ENCODE measurements around the gene DUS2. TPM values are rescaled to one million over a fixed set of nuclear protein-coding genes. Genes with fewer than 3 reads are reported as not detected.

Gene DUS2
- total and polyA plus RNA-seq, 8 donors, result 2.7 to 6.2 (median 4.5) TPM

DNA sequence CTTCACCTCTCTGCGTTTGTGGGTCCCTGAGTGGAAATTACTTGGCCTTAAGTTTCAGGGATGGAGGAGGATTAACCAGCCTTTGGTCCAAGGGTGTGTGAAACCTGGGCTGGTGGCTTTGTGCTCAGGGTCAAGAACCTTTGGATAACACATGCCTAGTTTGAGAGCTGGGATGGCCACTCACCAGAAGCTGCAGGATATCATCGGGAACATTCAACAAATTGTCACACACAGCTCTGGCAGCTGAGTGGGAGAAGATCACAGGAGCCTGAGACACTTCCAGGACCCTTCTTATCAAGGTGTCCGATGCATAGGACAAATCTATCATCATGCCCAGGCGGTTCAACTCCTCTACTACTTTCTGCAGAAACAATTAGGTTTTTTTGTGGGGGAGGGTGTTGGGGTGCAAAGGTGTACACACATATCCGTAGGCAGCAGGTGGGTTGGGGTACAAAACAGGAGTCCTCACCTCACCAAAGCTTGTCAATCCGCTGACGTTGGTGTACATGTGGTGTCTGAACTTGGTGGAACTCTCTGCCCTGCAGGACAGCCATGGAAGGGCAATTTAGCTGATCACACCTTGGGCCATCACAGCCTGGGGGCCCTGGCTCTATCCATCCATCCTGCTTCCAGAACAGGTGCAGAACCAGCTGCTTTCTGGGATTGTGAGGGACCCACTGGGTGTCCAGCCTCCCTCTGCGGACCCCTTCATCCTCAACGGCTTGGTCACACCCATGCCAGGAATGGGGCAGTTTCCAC lies 45.4 kb upstream of the DUS2 start:
- no peak for FAIRE-seq
- 67 to 70% methylated on average over 9 of the region's 9 CpGs for WGBS, 2 donors
- no peak overlapping the region for H3K27ac ChIP-seq
- ATAC-seq, result no peak
- H3K36me3 ChIP-seq, result no peaks in the 10 kb centered on the region
- no peaks in the 10 kb centered on the region for H3K4me1 ChIP-seq
- intact Hi-C loops (cut with DNase I), result no loop called here
- H3K27me3 ChIP-seq, result no peaks in the 10 kb centered on the region
- DNase-seq, result no peak
- TF ChIP-seq, protein P1, sequence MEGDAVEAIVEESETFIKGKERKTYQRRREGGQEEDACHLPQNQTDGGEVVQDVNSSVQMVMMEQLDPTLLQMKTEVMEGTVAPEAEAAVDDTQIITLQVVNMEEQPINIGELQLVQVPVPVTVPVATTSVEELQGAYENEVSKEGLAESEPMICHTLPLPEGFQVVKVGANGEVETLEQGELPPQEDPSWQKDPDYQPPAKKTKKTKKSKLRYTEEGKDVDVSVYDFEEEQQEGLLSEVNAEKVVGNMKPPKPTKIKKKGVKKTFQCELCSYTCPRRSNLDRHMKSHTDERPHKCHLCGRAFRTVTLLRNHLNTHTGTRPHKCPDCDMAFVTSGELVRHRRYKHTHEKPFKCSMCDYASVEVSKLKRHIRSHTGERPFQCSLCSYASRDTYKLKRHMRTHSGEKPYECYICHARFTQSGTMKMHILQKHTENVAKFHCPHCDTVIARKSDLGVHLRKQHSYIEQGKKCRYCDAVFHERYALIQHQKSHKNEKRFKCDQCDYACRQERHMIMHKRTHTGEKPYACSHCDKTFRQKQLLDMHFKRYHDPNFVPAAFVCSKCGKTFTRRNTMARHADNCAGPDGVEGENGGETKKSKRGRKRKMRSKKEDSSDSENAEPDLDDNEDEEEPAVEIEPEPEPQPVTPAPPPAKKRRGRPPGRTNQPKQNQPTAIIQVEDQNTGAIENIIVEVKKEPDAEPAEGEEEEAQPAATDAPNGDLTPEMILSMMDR (IDR thresholded peaks at IDR 0.05), result no peak
- H3K9me3 ChIP-seq, result no peaks in the 10 kb centered on the region
- no peak overlapping the region for H3K4me3 ChIP-seq

DNA sequence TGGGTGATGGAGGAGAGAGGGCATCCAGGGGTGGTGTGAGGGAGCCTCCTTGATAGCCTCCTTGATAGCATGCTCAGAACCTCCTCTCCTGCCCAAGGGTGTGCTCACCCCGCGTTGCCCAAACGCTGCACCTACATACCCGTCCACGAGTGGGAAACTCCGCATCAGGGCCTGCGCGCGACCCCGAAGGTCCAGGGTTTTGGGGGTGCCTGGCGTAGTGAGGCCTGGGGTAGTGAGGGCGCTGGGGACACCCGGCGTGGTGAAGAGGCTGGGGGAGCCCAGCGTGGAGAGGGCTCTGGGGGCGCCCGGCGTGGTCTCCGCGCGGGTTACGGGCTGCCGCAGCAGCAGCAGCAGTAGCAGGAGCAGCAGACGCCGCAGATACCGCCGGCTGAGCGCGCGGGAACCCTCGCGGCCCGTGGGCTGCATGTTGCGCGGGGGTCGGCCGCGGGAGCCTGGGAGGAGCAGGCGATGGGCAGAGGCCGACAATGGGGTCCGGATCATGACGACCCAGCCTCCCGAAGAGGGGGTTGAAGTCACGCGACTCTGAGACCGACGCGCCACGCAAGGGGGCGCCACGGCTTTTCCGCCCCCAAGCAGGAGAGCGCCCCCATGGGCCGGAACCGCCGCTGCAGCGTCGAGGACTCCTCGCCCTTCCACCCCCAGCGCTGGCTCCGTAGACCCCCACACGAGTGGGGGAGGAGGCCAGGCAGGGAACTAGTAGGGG lies 43.0 kb upstream of the DUS2 start, which contains the start of gene DPEP3:
DPEP3 (minus strand) TSS at position 545 of the 724 bp plus-strand sequence; CDS start at position 426, 119 bp downstream.
- Histone ChIP-seq H3K27ac (no peak within 1 kb of the TSS), H3K36me3 (no peaks in the 10 kb centered on the region), H3K4me3 (no peak within 1 kb of the TSS), H3K27me3 (no peaks in the 10 kb centered on the region), H3K4me1 (peaks cover 0 to 4% (median 0%) of the 10 kb centered on the region in 3 donors), H3K9me3 (no peaks in the 10 kb centered on the region)
- FAIRE-seq (no peak), DNase-seq (no peak), ATAC-seq (no peak)
- 50 to 70% methylated on average over 38 to 62 of the region's 62 CpGs for WGBS, 2 donors
- TF ChIP-seq, protein P1 (IDR thresholded peaks at IDR 0.05), result no peak
- intact Hi-C loops (cut with DNase I), result loop anchor here in 1 of 3 donors (10.0 kb wide), 1 partner anchor 255 kb away; the partner anchor contains the start of gene ESRP2

DNA sequence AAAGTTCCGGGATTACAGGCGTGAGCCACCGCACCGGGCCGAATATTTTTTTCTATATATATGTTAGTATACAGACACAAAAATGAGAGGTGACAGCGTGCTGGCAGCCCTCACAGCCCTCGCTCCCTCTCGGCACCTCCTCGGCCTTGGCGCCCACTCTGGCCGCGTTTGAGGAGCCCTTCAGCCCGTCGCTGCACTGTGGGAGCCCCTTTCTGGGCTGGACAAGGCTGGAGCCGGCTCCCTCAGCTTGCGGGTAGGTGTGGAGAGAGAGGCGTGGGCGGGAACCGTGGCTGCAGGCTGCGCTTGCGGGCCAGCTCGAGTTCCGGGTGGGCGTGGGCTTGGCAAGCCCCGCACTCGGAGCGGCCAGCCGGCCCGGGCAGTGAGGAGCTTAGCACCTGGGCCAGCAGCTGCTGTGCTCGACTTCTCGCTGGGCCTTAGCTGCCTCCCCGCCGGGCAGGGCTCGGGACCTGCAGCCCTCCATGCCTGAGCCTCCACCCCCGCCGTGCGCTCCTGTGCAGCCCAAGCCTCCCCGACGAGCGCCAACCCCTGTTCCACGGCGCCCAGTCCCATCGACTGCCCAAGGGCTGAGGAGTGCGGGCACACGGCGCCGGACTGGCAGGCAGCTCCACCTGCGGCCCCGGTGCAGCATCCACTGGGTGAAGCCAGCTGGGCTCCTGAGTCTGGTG lies 40.9 kb upstream of the DUS2 start:
- no peaks in the 10 kb centered on the region for H3K27me3 ChIP-seq
- intact Hi-C loops (cut with DNase I), result loop anchor here in 1 of 3 donors (10.0 kb wide), 1 partner anchor 253 kb away; the partner anchor contains the start of gene ESRP2
- no peak for FAIRE-seq
- H3K4me1 ChIP-seq, result peaks cover 0 to 5% (median 0%) of the 10 kb centered on the region in 3 donors
- TF ChIP-seq, protein P1 (IDR thresholded peaks at IDR 0.05), result no peak
- ATAC-seq, result no peak
- 90 to 93% methylated on average over 48 to 49 of the region's 49 CpGs for whole genome bisulfite sequencing, 2 donors
- H3K36me3 ChIP-seq, result no peaks in the 10 kb centered on the region
- peak in 1 of 6 donors; percentile 58 for DNase-seq
- H3K9me3 ChIP-seq, result no peaks in the 10 kb centered on the region
- no peak overlapping the region for H3K27ac ChIP-seq
- H3K4me3 ChIP-seq, result no peak overlapping the region

DNA sequence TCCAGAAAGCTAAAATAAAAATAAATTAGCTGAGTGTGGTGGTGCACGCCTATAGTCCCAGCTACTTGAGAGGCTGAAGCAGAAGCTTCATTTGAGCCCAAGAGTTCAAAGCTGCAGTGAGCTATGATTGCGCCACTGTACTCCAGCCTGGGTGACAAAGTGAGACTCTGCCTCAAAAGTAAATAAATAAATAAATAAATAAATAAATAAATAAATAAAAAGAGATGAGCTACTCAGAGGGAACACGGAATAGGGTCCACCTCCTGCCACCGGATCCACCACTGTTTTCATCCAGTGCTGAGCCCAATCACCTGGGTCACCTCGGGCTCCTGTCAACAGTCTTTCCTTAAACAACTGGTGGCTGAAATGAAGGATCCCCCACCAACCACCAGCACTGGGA lies 36.1 kb upstream of the DUS2 start:
- no peak overlapping the region for H3K4me3 ChIP-seq
- no peaks in the 10 kb centered on the region for H3K9me3 ChIP-seq
- H3K27me3 ChIP-seq, result no peaks in the 10 kb centered on the region
- FAIRE-seq (no peak), DNase-seq (no peak), ATAC-seq (no peak)
- H3K4me1 ChIP-seq, result peaks cover 0 to 5% (median 0%) of the 10 kb centered on the region in 3 donors
- H3K27ac ChIP-seq, result no peak overlapping the region
- intact Hi-C loops (cut with DNase I), result loop anchor here in 1 of 3 donors (10.0 kb wide), 1 partner anchor 248 kb away; the partner anchor contains the start of gene ESRP2
- no peaks in the 10 kb centered on the region for H3K36me3 ChIP-seq
- TF ChIP-seq, protein P1 (IDR thresholded peaks at IDR 0.05), result no peak
- WGBS, 2 donors, result 81 to 87% methylated on average over 5 of the region's 5 CpGs
